Naive B cell (primary cell): Measurements from ENCODE around the gene FEZ2. TPM values are rescaled to one million over a fixed set of nuclear protein-coding genes. Genes with fewer than 3 reads are reported as not detected.

Experiments
- polyA plus RNA-seq, 6 donors: library from polyadenylated mRNA; unstranded; fragments of 300-500 nt; fragmentation: Illumina TruSeq; gene quantifications; one replicate each; pipeline ENCODE4 v1.2.3, GENCODE V29; 2021; ENCODE audit warnings: low read depth in 6 of 6

The FEZ2 gene
- polyA plus RNA-seq, 6 donors from 2014 or later = 3.0 to 6.0 (median 3.6) TPM

Other genes with a start within 250 kb of the FEZ2 start
- gene CRIM1, start 242.4 kb downstream of the FEZ2 start, polyA plus RNA-seq = 1 to 10 TPM; 1.1 to 5.3 (median 2.7) TPM
- gene VIT, start 98.5 kb upstream of the FEZ2 start, polyA plus RNA-seq = not detected